GM19372 (cell line): ENCODE measurements around the gene EPB41.

Source experiments
- ATAC-seq: cut with Tn5 transposase; IDR thresholded peaks from one replicate; pipeline ENCODE4 v1.9.1; 2021; ENCODE audit warnings: mild to moderate bottlenecking, low read depth, moderate library complexity; ENCODE audit not compliant: unreplicated experiment

The EPB41 gene

GRCh38 chr1:29162025-29162424 is 247.7 kb downstream of the EPB41 start:
- no peak for ATAC-seq

- no peak for ATAC-seq
Measured at GRCh38 chr1:29162476-29163138, 248.2 kb downstream of the EPB41 start.

- no peak for ATAC-seq
Measured at GRCh38 chr1:29164588-29164987, 250.2 kb downstream of the EPB41 start.

DNA sequence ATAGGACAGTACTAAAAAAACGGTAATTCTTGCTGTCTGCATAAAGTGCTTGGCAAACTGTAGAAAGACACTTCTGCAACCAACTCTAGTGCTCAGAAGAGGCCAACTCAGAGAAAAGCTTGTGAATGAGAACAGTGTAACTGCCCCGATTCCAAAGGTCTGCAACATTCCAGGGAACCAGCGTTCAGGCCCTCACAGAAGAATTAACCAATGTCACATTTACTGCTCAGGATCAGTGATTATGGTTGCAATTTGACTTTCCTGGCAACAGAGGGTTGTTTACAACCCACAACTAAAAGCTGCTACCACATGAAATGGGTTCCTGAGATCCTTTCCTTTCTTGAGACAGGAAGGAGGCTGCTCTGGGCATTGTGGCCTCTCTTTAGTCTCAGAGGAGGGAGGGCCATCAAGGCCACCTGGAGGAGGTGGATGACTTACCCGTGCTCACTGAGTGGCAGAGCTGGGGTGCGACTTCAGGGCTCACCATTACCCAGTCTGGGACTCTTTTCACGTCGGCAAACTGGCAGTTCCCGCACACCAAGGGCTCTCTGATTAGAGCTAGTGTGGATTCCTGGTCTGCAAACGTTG is 252.0 kb downstream of the EPB41 start:
- no peak for ATAC-seq

DNA sequence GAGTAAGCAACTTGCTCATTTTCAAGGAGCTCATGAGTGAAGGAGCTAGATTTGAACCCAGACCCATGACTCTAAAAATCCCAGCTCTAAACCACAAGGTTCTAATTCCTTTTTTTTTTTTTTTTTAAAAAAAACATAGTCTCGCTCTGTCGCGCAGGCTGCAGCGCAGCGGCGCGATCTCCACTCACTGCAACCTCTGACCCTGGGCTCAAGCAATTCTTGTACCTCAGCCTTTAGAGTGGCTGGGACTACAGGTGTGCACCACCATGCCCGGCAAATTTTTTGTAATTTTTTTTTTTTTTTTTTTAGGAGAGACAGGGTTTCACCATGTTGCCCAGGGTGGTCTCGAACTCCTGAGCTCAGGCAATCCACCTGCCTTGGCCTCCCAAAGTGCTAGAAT is 253.5 kb downstream of the EPB41 start:
- no peak for ATAC-seq
